ENCODE measurements around the gene ITPR1.

- TF ChIP-seq EZH2 (IDR thresholded peaks at IDR 0.05) (no peak), POLR2AphosphoS5 (IDR thresholded peaks at IDR 0.05; ENCODE audit: borderline replicate concordance, low read depth, low read length) (no peak), FOXP2 (optimal IDR thresholded peaks at IDR 0.05; ENCODE audit: control extremely low read depth, extremely low read length, insufficient read depth) (no peak)
Observed at GRCh38 chr3:4710191-4710590, 217.0 kb downstream of the ITPR1 start.

Measured in SK-N-MC (cell line).